Kidney capillary endothelial cell (primary cell): ENCODE measurements around the gene LRFN2.
A peak's percentile ranks its signal among the peaks of the same experiment; 100 is the strongest.

Experiments used
- DNase-seq: peaks from one replicate; pipeline ENCODE4 v3.0.0-alpha.2; 2018; ENCODE audit warnings: low spot score

The LRFN2 gene

DNA sequence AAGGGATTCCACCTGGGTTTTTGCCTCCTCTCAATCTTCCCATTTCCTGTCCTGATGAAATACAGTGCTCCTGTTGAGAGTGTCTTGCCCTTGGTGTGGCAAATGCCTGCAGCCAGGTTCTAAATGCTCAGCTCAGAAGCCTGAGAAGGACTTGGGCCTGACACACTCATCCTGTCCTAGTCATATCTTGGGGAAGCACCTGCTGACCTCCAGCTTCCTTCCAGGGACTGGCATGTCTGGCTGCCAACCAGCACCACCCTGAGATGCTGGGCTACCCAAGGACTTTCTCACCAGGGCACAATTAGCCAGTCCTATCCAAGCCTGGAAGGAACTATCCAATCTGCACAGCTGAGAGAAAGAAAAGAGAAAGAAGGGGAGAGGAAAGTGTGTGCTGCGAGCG, 43.4 kb downstream of the LRFN2 start:
- peak; percentile 85 for DNase-seq

- DNase-seq: no peak
These were observed 44.0 kb downstream of the LRFN2 start for GRCh38 chr6:40543146-40543545.

DNA sequence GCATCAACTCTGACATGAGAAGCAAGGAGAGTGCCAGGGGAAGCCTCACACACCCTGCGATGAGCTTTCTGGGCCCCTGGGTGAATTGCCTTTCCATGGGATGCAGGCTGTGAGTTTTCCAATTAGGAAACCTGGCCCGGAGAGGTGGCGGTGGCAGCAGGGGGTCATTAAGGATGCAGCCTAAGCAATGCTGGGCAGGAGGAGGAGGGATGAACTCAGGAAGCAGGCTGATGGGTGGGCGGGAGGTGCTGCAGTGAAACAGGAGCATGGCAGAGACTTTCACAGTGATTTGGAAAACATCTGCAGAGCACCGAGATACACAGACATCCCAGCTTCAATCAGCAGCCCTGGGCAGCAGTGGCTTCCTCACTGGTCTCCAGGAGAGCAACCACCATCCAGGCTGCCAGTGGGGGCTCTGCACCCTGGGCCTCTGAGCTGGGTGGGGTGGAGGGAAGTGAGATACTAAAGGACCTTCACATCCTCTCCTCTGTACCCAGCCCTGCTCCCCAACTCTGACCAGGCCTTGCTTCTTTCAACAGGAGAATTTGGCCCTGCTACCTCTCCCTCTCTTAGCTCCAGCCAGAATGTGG, 44.9 kb downstream of the LRFN2 start:
- no peak for DNase-seq

DNA sequence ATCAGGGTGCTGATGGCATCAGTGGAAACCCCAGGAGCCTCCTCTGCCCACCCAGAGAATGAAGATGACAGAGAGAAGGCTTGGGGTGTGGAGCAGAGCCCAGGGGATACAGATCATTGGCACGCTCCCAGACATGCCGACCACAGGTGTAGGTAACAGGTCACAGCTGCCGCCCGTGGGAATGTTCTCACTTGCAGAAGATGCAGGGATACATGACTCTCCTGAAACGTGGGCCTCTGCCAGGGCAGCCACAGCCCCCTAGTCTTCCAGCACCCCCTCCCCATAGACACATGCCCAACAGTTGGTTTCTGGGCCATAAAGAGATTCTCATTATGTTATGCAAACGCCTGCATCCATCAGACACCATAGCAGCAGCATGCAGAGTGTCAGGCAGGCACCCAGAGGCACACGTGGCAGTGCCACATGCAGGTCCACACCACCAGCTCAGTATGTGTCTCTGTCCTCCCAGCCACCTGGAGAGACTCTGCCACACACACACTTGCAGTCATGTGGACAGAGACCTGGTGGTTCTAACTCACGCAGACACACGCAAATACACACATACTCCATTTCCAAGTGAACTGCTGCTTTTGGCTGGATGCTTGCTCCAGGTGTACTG, 45.5 kb downstream of the LRFN2 start:
- DNase-seq: no peak

GRCh38 chr6:40540790-40541189, 46.4 kb downstream of the LRFN2 start:
- no peak for DNase-seq

- no peak for DNase-seq
These were observed 47.3 kb downstream of the LRFN2 start for GRCh38 chr6:40539853-40540252.

DNA sequence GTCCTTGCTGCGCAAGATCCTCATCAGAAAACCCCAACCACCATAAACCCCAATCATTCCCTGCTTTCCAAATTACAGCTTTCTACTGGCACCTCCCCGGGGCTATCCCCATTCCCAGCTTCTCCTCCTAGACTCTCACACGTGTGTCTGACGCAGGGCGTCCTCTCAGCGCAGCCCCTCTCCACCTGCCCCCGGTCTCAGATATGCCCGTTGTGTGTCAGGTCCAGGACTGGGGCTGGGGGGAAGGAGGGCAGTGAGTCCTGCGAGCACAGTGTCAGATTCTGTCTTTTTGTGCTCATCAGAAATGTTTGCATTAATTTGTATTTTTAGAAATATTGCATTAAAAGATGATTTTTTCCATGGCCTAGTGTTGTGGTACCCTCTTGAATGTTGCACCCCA, 48.6 kb downstream of the LRFN2 start:
- DNase-seq: no peak

GRCh38 chr6:40537446-40537845, 49.7 kb downstream of the LRFN2 start:
- no peak for DNase-seq

- no peak for DNase-seq
These were observed 50.7 kb downstream of the LRFN2 start for GRCh38 chr6:40536442-40536841.

GRCh38 chr6:40535819-40536380, 51.3 kb downstream of the LRFN2 start:
- no peak for DNase-seq

GRCh38 chr6:40535110-40535818, 51.9 kb downstream of the LRFN2 start:
- no peak for DNase-seq

DNA sequence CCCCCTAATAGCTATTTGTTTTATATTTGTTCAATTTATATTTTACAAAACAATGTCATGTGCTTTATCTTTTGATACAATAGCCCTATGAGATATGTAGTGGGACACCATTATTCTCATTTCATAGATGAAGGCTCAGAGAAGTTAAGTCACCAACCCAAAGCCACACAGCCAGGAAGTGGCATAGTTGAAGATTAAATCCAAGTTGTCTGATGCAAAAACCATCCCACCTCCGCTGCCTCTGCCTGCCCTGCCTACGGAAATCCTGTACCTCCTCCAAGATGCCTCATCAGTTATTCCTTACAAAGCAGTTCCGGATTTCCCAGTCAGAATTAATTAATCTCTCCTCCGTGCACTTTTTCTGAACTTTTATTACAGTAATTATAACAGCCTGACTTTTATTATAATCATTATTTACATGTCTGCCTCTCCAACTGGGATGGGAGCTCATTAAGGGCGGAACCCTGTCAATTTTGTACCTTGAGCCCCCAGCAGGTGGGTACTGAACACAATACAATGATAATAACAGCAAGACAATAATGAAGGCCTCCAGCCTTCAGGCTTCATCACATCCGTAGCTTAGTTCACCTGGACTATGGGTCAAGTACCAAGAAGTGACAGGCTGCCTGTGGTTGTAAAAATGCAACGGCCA, 54.7 kb downstream of the LRFN2 start:
- no peak for DNase-seq

DNA sequence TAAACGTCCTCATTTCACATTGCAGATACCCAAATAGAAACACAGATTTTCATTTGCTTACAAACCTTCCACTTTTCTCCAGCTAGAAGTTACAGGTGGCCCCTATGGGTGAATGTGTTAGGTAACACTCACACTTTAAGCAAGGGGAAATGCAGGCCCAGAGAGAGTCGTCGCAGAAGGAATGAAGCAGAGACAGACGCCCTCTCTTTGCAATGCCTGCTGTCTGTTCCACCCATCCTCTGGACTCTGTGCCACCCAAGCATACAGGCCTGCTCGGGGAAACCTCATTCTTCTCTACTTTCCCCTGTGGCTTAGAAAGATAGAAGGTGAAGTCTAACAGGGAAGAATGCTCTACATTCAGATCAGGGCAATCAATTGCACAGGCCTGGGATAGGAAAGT, 57.2 kb downstream of the LRFN2 start:
- DNase-seq: no peak

- DNase-seq: no peak
These were observed 58.1 kb downstream of the LRFN2 start for GRCh38 chr6:40529040-40529439.

DNA sequence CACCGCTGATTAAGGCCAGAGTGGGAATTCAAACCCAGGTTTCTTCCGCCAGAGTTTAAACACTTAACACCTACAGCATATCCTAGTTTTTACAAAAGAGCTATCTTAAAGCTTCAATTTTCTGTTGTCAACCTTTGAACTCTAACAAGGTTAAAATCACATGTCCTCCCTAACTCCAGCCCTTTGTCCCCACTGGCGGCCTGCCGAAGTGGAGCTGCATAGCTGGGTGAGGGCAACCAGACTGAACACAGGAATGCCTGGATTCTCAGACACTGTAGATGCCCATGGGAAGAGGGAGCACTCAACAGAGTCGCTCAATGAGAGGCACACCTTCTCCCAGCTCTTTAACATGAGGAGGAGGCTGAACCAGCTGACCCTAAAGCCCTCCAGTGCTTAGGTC, 59.1 kb downstream of the LRFN2 start:
- DNase-seq: no peak

GRCh38 chr6:40526036-40526435, 61.1 kb downstream of the LRFN2 start:
- DNase-seq: no peak

DNA sequence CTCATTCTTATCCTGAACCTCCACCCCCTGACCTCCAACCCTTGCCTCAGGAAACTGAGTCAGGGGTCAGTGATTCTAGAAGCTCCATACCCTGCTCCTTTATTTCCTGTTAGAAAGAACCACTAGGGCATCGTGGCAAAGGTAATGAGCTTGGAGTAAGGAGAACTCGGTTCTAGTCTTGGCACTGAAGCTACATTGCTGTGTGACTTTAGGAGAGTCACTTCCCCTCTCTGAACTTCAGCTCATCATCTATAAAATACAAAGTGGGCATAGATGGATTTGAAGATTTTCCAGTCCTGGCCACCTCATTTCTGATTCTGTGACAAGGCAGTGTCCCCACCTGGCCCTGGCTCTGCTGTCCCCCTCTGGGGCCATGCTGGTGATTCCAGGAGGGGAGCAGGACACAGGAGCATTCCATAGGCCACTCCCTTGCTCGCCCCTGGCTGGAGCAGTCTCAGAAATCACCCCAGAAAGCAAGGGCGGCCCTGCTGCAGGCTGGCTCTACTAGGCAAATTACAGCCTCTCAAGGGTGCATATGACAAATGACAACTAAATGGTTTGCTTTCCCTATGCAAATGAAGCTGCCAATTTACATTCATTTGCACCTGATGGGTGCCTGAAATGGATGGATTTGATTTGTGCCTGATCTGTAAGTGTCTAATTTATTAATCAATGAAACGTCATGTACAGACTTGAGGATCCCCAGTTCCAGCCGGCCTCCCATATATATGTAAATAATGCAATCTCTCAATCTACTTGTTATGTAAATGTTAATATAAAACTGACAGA, 62.2 kb downstream of the LRFN2 start:
- DNase-seq: no peak

DNA sequence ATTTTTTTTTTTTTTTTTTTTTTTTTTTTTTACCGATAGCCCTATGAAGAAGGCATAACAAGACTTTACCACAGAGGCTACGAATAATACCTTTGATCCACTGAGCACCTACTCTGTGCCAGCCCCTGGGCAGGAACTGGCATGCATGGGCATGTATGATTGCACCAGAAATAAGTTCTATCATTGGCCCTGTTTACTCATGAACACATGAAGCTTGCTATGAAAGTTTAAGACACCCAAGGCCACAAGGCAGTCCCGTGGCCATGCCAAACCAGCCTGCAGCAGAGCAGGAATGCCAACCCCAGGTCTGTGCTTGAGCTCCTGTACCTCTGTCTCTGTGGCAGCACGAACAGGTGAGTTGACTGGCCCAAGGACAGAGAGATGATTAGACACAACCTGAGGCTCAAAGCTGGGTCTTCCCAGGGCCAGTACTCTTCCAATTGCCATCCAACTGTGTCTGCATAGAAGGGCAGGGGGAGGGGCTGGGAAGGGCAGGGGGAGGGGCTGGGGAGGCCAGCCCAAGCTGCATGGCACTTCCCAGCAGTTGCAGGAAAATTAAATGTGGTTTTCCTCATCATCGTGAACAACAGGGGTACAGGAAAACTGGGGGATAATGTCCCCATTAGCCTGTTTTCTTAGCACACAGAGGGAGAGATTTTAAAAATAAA, 63.5 kb downstream of the LRFN2 start:
- DNase-seq: no peak

DNA sequence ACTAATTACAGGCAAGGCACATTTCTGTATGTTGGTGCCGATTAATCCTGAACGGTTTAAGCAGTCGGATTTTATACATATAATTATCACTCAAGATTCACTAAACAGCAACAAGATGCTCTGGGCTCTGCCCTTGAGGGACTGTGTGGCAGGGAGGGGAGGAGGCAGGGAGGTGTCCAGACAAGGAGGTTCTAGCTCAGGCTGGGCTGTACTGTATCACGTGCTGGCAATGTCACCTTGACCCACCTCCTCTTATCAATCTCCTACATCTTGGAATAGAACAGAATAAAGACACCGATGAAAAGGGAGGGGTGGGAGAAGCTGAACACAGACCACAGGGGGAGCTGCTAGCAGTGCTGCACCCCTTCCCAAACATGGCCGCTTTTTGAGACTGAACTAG, 65.7 kb downstream of the LRFN2 start:
- no peak for DNase-seq

DNA sequence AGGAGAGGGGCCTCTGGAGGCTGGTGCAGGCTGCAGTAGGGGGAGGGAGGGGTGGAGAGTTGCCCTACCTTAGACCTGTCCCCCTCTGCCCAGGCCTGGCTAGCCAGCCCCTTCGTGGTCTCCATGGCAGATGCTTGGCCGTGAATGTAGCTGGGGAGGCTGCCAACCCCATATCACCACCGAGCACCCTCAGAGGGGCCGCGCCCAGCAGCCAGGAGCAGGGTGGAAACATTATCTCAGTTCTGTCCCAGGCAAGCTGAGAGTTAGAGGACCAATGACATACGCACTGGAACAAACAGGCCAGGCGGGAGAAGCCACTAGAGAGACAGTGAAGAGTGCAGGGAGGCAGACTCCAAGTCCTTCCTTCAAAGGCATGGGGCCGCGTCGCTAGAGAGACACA, 66.5 kb downstream of the LRFN2 start:
- DNase-seq: no peak

- DNase-seq: no peak
These were observed 67.1 kb downstream of the LRFN2 start for GRCh38 chr6:40520084-40520483.
